ENCODE data around the gene TBC1D17.

- TF ChIP-seq POLR2A (IDR thresholded peaks at IDR 0.05; ENCODE audit: low read depth, low read length): no peak
- no peak for TF ChIP-seq POLR2AphosphoS5 (IDR thresholded peaks at IDR 0.05; ENCODE audit: low read depth, low read length)
- no peak for TF ChIP-seq TAF1 (IDR thresholded peaks at IDR 0.05; ENCODE audit: low read depth, low read length)
- TF ChIP-seq POU2F2 (IDR thresholded peaks at IDR 0.05; ENCODE audit: low read depth, low read length): no peak
- TF ChIP-seq SPI1 (IDR thresholded peaks at IDR 0.05; ENCODE audit: low read depth, low read length): no peak
- no peak for TF ChIP-seq PAX5 (IDR thresholded peaks at IDR 0.05; ENCODE audit: insufficient read depth, low read length, severe bottlenecking)
Observed at GRCh38 chr19:49870309-49870901, 7.1 kb upstream of the TBC1D17 start.

Measured in GM12891 (cell line).